CD1c-positive myeloid dendritic cell (primary cell): ENCODE results near the gene PCSK2.

Source experiments
- DNase-seq: peaks from one replicate; pipeline ENCODE4 v3.0.0-alpha.2; 2016; ENCODE audit errors: extremely low spot score

PCSK2 gene

DNA sequence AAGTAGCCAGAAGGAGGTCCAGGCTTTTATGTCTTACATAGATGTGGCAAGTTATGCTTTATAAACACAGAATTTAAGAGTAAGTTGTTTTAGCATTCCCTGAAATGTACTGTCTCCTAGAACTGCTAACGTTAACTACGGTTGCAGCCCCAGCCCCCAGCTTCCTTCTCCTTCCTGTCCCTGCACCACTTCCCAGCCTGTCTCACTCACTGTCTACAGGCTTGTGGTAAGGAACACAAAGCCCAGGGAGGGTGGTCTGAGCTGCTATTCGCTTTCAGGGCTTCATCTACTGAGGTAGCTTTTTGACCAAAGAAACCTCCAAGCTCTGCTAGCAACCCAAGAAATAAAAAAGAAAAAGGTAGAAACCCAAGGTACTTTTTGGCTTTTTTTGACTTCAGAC lies 35.9 kb downstream of the PCSK2 start:
- DNase-seq: no peak

DNA sequence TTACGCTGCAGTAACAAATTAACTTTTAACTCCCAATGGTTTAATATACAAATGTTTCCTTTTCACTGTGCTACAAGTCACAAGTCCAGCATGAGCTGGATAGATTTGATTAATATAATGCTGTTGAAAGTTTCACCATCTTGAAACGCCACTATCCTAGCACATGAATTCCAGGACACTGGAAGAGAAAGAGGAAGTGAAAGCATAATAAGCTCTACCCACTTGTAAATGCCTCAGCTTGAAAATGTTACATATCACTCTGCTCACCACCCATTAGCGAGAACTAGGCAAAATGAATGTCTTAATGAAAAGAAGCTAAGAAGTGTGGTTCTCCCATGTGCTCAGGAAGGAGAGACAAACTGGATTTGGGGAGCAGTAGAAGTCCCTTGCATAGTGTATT lies 46.9 kb downstream of the PCSK2 start:
- DNase-seq: no peak

DNA sequence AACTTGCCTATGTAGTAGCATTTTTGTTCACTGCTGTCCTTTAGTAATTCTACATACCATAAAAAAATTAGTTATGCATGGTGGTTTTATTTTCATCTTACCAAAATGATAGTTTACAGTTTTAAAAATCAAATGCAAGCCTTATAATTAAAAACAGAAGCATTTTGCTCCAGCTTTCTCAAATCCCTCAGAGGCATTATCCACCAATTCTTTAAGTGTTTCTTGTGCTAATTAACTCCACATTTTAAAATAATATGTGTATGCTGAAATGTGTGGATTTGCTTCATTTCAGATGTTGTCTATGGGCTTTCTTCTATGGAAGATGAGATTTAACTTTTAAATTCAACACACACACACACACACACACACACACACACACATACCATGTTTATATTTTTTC lies 49.3 kb downstream of the PCSK2 start:
- no peak for DNase-seq

DNA sequence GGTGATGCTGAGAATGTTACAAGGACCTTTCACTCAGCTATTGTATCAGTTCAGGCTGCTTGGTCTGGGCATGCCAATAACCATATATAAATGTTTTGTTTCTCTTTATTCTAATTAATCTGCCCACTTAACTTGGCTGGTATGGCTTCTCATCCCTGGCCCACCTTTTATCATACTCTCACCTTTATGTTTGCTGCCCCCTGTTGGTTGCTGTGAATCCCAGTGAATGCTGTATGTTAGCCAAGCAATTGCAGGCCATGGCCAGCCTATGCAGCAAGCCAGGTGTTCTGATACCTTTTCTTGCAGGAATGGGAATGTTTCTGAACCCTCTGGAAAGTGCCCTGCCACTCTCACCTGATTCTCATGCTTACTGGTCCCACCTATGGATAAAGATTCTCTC lies 54.6 kb downstream of the PCSK2 start:
- DNase-seq: no peak

- no peak for DNase-seq
These were observed 55.7 kb downstream of the PCSK2 start for GRCh38 chr20:17282501-17282900.

- no peak for DNase-seq
These were observed 60.7 kb downstream of the PCSK2 start for GRCh38 chr20:17287503-17287902.

GRCh38 chr20:17287998-17288397 lies 61.2 kb downstream of the PCSK2 start:
- no peak for DNase-seq

GRCh38 chr20:17295151-17295726 lies 68.4 kb downstream of the PCSK2 start:
- DNase-seq: no peak

DNA sequence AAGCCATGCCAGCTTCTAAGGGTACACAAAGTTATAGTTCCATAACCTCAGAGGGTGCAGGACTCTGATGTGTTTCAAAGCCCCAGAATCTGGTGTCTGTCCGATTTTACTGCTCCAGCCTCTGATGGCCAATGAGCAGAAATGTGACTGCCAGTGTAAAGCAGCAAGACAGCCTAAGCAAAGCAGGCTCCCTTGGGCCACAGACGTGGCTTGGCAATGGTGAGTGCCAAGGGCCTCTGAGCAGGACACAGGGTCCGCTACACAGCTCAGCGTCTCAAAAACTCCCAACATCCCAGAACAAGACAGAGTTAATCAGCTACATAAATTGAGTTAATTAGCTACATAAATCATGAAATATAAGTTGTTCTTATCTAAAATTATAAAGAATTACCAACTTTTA lies 69.2 kb downstream of the PCSK2 start:
- DNase-seq: no peak

- no peak for DNase-seq
These were observed 71.3 kb downstream of the PCSK2 start for GRCh38 chr20:17298171-17298570.

DNA sequence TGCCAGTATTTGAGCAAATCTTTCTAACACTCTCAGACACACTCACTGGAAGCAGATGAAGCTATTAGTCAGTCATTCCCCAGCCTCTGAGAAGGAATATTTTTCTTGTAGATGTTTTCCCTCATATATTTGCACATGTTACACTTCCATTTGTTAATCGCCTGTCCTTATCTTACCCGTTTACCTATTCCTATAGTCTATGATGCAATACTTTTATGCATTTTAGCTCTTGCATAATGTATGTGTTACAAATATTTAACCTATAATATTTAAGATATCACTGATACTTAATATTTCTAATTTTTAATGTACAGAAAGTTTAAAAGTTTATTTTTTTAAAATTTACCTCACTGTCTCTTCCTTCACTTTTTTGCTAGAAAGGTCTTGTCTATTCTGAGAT lies 71.9 kb downstream of the PCSK2 start:
- no peak for DNase-seq

GRCh38 chr20:17300113-17300512 lies 73.3 kb downstream of the PCSK2 start:
- no peak for DNase-seq

- no peak for DNase-seq
These were observed 77.9 kb downstream of the PCSK2 start for GRCh38 chr20:17304774-17305173.

DNA sequence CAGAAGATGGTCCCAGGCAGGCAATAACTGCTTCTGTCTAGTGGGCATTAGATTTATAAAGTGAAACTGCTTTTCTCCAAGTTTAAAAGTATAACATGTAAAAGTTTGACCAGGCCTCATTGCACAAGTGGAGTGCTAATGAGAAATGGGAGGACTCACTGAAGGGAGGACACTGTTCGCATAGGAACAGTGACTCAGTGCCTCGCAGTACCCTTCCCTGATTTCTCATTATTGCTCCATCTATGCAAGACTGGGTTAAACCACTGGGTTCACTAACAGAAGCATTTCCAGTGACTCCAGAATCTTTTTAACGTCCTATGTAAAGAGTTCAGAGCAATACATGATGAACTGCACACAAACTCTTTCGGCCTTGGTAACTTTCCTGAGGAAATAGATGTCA lies 79.6 kb downstream of the PCSK2 start:
- no peak for DNase-seq

GRCh38 chr20:17314264-17314663 lies 87.4 kb downstream of the PCSK2 start:
- no peak for DNase-seq

DNA sequence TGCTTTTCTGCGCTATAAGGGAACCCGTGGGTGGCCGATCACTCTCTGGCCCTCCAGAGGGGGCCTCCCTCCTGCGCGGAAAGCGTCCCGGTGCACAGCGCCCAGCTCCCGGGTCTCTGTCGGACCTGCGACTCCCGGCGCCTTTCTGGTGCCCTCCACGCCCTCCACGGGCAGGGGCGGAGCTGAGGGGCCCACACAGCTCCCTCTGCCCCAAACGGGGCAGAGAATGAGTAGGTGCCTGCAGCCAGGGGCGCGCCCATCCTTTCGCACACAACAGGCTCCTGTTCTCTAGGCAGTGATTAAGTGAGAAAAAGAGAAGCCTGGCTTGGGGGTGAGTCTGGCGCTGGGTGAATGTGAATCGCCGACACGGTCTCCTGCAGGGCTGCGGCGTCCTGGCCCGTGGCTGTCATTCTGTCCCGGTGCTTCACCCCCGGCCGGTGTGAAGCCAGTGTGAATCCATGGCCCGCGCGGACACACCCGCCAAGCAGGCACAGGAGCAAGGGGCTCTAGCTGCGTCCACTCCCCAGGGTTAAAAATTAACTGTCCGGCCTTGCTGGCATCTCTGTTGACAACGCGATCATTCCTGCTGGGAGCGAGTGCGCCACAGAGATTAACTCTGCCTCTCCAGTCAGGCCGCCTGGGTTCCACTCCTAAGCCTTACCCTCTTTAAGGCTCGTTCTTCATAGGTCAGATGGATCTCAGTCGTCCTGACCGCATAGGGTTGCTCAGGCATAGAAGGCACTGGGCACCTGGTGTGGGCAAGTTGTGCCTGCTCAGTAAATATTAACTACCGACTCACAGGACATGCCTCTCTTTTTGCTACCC lies 88.8 kb downstream of the PCSK2 start:
- DNase-seq: no peak

GRCh38 chr20:17316316-17317038 lies 89.6 kb downstream of the PCSK2 start:
- DNase-seq: no peak

- DNase-seq: no peak
These were observed 90.5 kb downstream of the PCSK2 start for GRCh38 chr20:17317341-17317740.

- DNase-seq: no peak
These were observed 93.6 kb downstream of the PCSK2 start for GRCh38 chr20:17320456-17320855.

- DNase-seq: no peak
These were observed 99.3 kb downstream of the PCSK2 start for GRCh38 chr20:17326096-17326495.

GRCh38 chr20:17327185-17328148 lies 100.6 kb downstream of the PCSK2 start:
- DNase-seq: no peak

GRCh38 chr20:17334932-17335331 lies 108.1 kb downstream of the PCSK2 start:
- no peak for DNase-seq
